ENCODE results near the gene TRIM2. TPM values are rescaled to one million over a fixed set of nuclear protein-coding genes. Genes with fewer than 3 reads are reported as not detected.

The TRIM2 gene
- total and polyA plus RNA-seq, 2 donors from 2014 or later = 23.3 to 122 TPM

DNA sequence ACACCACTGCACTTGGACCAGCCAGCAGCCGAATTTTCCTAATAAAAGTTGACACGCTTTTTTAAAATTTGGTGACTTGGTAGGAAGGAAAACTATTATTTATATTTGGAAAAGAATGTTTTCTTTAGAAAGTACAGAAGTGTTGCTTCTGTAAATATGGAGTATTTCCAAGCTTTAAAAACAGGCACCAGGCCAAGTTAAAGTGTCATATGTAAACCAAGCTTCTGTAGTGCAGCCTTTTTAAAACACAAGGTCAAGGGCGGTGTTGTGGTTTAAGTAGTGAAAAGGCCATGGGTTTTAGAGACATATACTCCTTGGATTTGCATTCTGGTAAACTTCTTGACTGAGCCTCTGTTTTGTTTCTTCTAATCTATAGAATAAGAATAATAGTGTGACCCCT lies 62.7 kb downstream of the TRIM2 start:
- H3K4me1 ChIP-seq (ENCODE audit: control insufficient read depth in 2 of 3, insufficient read depth in 2 of 3, low read depth in 1 of 3, low read length in 3 of 3) = peaks cover 0 to 11% (median 7%) of the 10 kb centered on the region in 3 donors
- H3K36me3 ChIP-seq (ENCODE audit: control insufficient read depth in 2 of 3, insufficient read depth in 3 of 3, low read length in 3 of 3) = no peaks in the 10 kb centered on the region
- DNase-seq (peak in 2 of 5 donors; percentile 81 to 86), FAIRE-seq (peak; percentile 56)
- H3K27me3 ChIP-seq (ENCODE audit: control insufficient read depth, insufficient read depth, low read length) = no peaks in the 10 kb centered on the region
- peak overlapping the region in 1 of 2 donors; percentile 62 for H3K27ac ChIP-seq (ENCODE audit: low read depth in 2 of 2, low read length in 2 of 2)
- H3K4me3 ChIP-seq (ENCODE audit: low read length in 3 of 3) = no peak overlapping the region
- intact Hi-C loops (cut with DNase I) = no loop called here
- H3K9ac ChIP-seq (ENCODE audit: low read length in 3 of 3) = no peak overlapping the region
- TF ChIP-seq, protein P1, sequence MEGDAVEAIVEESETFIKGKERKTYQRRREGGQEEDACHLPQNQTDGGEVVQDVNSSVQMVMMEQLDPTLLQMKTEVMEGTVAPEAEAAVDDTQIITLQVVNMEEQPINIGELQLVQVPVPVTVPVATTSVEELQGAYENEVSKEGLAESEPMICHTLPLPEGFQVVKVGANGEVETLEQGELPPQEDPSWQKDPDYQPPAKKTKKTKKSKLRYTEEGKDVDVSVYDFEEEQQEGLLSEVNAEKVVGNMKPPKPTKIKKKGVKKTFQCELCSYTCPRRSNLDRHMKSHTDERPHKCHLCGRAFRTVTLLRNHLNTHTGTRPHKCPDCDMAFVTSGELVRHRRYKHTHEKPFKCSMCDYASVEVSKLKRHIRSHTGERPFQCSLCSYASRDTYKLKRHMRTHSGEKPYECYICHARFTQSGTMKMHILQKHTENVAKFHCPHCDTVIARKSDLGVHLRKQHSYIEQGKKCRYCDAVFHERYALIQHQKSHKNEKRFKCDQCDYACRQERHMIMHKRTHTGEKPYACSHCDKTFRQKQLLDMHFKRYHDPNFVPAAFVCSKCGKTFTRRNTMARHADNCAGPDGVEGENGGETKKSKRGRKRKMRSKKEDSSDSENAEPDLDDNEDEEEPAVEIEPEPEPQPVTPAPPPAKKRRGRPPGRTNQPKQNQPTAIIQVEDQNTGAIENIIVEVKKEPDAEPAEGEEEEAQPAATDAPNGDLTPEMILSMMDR (IDR thresholded peaks at IDR 0.05; ENCODE audit: borderline replicate concordance, extremely low read depth, insufficient read depth) = no peak
- peaks cover 0 to 2% (median 0%) of the 10 kb centered on the region in 3 donors for H3K9me3 ChIP-seq (ENCODE audit: control insufficient read depth in 2 of 3, insufficient read depth in 1 of 3, low read length in 3 of 3)

DNA sequence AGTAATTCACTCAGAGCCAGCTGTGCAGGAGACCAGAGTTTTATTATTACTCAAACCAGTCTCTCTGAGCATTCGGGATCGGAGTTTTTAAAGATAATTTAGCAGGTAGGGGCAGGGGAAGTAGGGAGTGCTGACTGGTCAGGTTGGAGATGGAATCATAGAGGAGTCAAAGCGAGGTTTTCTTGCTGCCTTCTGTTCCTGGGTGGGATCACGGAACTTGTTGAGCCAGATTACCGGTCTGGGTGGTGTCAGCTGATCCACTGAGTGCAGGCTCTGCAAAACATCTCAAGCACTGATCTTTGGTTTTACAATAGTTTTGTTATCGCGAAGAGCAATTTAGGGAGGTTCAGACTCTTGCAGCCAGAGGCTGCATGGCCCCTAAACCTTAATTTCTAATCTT lies 63.6 kb downstream of the TRIM2 start:
- FAIRE-seq = no peak
- H3K4me1 ChIP-seq (ENCODE audit: control insufficient read depth in 2 of 3, insufficient read depth in 2 of 3, low read depth in 1 of 3, low read length in 3 of 3) = peaks cover 0 to 11% (median 7%) of the 10 kb centered on the region in 3 donors
- no peak for DNase-seq
- no peaks in the 10 kb centered on the region for H3K9me3 ChIP-seq (ENCODE audit: control insufficient read depth in 2 of 3, insufficient read depth in 1 of 3, low read length in 3 of 3)
- TF ChIP-seq, protein P1 (IDR thresholded peaks at IDR 0.05; ENCODE audit: borderline replicate concordance, extremely low read depth, insufficient read depth) = no peak
- no peak overlapping the region for H3K9ac ChIP-seq (ENCODE audit: low read length in 3 of 3)
- no peak overlapping the region for H3K4me3 ChIP-seq (ENCODE audit: low read length in 3 of 3)
- intact Hi-C loops (cut with DNase I) = no loop called here
- no peaks in the 10 kb centered on the region for H3K27me3 ChIP-seq (ENCODE audit: control insufficient read depth, insufficient read depth, low read length)
- H3K36me3 ChIP-seq (ENCODE audit: control insufficient read depth in 2 of 3, insufficient read depth in 3 of 3, low read length in 3 of 3) = no peaks in the 10 kb centered on the region
- peak overlapping the region; percentile 23 to 60 for H3K27ac ChIP-seq (ENCODE audit: low read depth in 2 of 2, low read length in 2 of 2)

DNA sequence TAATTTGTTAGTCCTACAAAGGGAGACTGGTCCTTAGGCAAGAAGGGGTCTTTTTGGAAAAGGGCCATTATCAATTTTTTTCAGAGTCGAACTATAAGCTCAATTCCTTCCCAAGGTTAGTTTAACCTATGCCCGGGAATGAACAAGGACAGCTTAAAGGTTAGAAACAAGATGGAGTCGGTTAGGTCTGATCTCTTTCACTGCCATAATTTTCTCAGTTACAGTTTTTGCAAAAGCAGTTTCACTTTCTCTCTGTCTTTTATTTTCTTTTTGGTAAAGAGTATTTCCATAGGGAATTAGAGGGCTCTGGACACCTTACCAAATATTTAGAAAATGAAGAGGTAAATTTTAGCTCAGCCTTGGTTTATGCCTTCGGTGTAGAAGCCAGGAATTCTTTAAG lies 64.1 kb downstream of the TRIM2 start:
- DNase-seq (no peak), FAIRE-seq (no peak)
- TF ChIP-seq, protein P1 (IDR thresholded peaks at IDR 0.05; ENCODE audit: borderline replicate concordance, extremely low read depth, insufficient read depth) = no peak
- intact Hi-C loops (cut with DNase I) = no loop called here
- H3K9me3 ChIP-seq (ENCODE audit: control insufficient read depth in 2 of 3, insufficient read depth in 1 of 3, low read length in 3 of 3) = no peaks in the 10 kb centered on the region
- peak overlapping the region in 1 of 2 donors; percentile 60 for H3K27ac ChIP-seq (ENCODE audit: low read depth in 2 of 2, low read length in 2 of 2)
- H3K4me1 ChIP-seq (ENCODE audit: control insufficient read depth in 2 of 3, insufficient read depth in 2 of 3, low read depth in 1 of 3, low read length in 3 of 3) = peaks cover 0 to 11% (median 7%) of the 10 kb centered on the region in 3 donors
- H3K4me3 ChIP-seq (ENCODE audit: low read length in 3 of 3) = no peak overlapping the region
- no peaks in the 10 kb centered on the region for H3K27me3 ChIP-seq (ENCODE audit: control insufficient read depth, insufficient read depth, low read length)
- H3K9ac ChIP-seq (ENCODE audit: low read length in 3 of 3) = no peak overlapping the region
- no peaks in the 10 kb centered on the region for H3K36me3 ChIP-seq (ENCODE audit: control insufficient read depth in 2 of 3, insufficient read depth in 3 of 3, low read length in 3 of 3)

Data from kidney (tissue), 14 donors.